ENCODE results near the gene PIR.
A peak's percentile ranks its signal among the peaks of the same experiment; 100 is the strongest.

Gene PIR

DNA sequence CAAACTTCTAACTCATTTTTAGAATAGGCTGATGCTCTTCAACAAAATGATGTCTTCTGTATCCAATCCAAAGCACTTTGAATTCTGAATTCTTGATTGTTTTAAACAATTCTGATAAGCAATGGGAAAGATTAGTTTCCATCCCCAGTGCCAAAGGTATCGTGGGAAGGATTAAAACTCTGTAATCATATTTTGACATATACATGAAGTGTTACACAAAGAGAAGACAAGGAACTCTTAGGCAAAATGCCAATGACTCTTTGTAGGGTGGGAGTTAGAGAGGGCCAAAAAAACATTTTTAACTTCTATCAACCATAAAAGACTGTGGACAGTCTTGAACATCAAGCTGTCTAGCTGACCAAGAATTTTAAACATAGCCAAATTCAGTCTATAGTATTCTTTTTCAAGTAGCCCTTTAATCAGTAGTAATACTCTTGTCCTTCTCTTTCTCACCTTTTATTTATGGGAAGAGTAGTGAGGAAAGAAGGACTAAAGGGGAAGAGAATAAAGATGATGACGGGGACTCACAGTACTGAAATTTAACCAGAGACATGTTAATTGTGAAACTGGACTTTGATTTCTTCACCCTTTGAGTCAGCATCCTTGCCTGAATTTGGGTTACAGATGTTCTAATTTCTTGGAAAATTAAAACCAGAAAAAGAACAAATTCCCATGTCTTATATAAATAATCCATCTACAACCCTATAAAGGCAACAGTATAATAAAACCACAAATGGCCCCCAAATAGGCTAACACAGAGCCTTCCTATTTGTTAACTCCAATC lies 57.1 kb downstream of the PIR start:
- DNase-seq (ENCODE audit: low read depth): peak; percentile 90

DNA sequence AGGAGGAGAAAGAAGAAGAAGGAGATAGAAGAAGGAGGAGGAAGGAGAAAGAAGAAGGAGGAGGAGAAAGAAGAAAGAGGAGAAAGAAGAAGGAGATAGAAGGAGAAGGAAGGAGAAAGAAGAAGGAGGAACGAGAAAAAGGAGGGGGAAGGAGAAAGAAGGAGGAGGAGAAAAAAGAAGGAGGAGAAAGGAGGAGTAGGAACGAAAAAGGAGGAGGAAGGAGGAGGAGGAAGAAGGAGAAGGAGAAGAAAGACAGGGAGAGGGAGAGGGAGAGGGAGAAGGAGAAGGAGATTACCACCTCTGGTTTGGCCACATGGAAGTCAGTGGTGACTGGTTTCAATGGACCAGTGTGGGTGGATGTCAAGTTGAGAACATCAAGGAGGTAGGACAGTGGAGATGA lies 58.9 kb downstream of the PIR start:
- H3K4me3 ChIP-seq (ENCODE audit: control insufficient read depth, low read depth, low read length): no peak overlapping the region
- DNase-seq (ENCODE audit: low read depth): no peak
- TF ChIP-seq, protein P1, sequence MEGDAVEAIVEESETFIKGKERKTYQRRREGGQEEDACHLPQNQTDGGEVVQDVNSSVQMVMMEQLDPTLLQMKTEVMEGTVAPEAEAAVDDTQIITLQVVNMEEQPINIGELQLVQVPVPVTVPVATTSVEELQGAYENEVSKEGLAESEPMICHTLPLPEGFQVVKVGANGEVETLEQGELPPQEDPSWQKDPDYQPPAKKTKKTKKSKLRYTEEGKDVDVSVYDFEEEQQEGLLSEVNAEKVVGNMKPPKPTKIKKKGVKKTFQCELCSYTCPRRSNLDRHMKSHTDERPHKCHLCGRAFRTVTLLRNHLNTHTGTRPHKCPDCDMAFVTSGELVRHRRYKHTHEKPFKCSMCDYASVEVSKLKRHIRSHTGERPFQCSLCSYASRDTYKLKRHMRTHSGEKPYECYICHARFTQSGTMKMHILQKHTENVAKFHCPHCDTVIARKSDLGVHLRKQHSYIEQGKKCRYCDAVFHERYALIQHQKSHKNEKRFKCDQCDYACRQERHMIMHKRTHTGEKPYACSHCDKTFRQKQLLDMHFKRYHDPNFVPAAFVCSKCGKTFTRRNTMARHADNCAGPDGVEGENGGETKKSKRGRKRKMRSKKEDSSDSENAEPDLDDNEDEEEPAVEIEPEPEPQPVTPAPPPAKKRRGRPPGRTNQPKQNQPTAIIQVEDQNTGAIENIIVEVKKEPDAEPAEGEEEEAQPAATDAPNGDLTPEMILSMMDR (conservative IDR thresholded peaks at IDR 0.05; ENCODE audit: control insufficient read depth, insufficient read depth, low read depth, low read length): no peak

More for the DNA sequence above, 57.1 kb downstream of the PIR start:
- TF ChIP-seq, protein P1 (conservative IDR thresholded peaks at IDR 0.05; ENCODE audit: control insufficient read depth, insufficient read depth, low read depth, low read length): no peak
- H3K4me3 ChIP-seq (ENCODE audit: control insufficient read depth, low read depth, low read length): no peak overlapping the region

DNA sequence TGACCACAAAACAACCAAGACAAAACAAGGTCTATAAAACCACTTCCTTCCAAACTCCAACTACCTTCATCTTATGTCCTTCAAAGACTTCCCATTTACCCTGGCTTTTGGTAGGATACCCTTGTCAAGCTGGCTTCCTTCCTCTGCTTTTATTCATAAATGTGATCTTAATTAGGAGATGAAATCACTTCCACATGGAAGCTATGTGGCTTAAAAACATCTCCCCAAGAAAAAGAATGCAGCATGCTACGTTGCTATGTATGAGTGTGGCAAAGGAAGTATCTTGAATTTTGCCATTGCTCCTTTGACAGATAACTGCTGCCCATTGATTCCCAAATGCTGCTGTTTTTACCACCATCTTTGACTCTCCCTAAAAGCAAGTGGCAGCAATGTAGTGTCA lies 62.5 kb downstream of the PIR start:
- H3K4me3 ChIP-seq (ENCODE audit: control insufficient read depth, low read depth, low read length): no peak overlapping the region
- TF ChIP-seq, protein P1 (conservative IDR thresholded peaks at IDR 0.05; ENCODE audit: control insufficient read depth, insufficient read depth, low read depth, low read length): no peak
- peak; percentile 65 for DNase-seq (ENCODE audit: low read depth)

DNA sequence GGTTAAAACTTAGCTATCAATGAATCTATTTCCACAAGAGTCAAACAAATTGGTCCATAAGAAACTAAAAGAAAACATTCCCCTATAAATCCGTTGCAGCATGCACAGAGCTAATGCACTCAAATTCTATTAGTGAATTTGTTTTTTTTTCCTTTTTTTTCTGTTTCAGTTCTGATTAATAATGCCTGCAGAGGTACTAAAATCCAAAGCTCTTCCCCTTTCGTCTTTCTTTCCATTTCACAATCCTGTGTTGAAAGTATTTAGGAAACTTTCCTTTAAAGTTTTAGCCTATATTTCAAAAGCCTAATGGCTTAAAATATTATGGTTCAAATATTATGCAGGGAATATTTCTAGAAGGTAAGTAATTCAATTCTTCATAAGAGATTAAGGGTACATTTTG lies 63.1 kb downstream of the PIR start:
- no peak for DNase-seq (ENCODE audit: low read depth)
- TF ChIP-seq, protein P1 (conservative IDR thresholded peaks at IDR 0.05; ENCODE audit: control insufficient read depth, insufficient read depth, low read depth, low read length): no peak

DNA sequence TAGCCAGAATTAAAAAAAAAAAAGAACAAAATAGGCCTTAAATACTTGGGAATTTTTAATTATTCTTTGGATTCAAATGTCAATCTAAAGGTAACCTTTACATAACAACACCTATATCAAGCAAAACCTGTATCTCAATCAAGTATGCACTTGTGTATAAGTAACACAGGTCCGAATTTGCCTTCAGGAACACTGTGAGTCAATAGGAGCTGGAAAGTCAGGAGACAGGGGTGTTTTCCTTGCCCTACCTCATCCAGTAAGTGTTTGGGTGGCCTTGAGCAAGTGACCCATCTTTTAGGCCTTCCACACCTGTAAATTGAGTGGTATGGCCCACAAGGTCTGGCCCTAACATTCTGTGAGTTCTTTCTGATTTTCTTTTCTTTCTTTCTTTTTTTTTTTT lies 68.1 kb downstream of the PIR start:
- no peak for DNase-seq (ENCODE audit: low read depth)
- H3K4me3 ChIP-seq (ENCODE audit: control insufficient read depth, low read depth, low read length): no peak overlapping the region
- TF ChIP-seq, protein P1 (conservative IDR thresholded peaks at IDR 0.05; ENCODE audit: control insufficient read depth, insufficient read depth, low read depth, low read length): no peak

More for the DNA sequence above, 63.1 kb downstream of the PIR start:
- no peak overlapping the region for H3K4me3 ChIP-seq (ENCODE audit: control insufficient read depth, low read depth, low read length)

DNA sequence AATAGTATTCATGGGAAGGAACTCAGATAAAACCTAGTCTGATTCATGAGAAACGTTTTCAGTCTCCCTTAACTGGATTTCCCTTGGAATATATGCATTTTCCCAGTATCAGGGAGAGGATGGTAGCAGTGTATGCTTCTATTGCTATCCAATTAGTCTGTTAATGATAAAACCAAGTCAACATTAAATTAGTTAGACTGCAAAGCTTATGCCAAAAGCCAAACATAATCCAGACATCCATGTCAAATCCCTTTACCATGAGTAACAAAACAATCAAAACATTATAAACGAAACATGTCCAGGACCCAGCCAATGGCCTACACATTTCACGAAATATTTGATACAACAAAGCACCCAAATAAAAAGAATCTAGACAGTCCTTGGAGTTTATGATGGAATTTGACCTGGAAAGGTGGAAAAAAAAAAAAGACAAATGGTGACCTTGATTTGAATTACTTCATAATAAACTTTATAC lies 74.4 kb downstream of the PIR start:
- H3K4me3 ChIP-seq (ENCODE audit: control insufficient read depth, low read depth, low read length): no peak overlapping the region
- DNase-seq (ENCODE audit: low read depth): no peak
- TF ChIP-seq, protein P1 (conservative IDR thresholded peaks at IDR 0.05; ENCODE audit: control insufficient read depth, insufficient read depth, low read depth, low read length): no peak
